Activated CD4-positive, CD25-positive, alpha-beta regulatory T cell treated with anti-CD3 and anti-CD28 coated beads, Interleukin-2, amount 50 U/mL, for 24 hours (primary cell): ENCODE data around the gene LOXL4.

Experiments used
- ATAC-seq, 2 donors: fragments of 150-1000 bp; cut with Tn5 transposase; one replicate each; pipeline ENCODE4 v1.10.0; 2021; ENCODE audit warnings: mild to moderate bottlenecking in 1 of 2, moderate library complexity in 1 of 2

The LOXL4 gene

GRCh38 chr10:98294270-98294627, 26.3 kb upstream of the LOXL4 start:
- ATAC-seq, result no peak

DNA sequence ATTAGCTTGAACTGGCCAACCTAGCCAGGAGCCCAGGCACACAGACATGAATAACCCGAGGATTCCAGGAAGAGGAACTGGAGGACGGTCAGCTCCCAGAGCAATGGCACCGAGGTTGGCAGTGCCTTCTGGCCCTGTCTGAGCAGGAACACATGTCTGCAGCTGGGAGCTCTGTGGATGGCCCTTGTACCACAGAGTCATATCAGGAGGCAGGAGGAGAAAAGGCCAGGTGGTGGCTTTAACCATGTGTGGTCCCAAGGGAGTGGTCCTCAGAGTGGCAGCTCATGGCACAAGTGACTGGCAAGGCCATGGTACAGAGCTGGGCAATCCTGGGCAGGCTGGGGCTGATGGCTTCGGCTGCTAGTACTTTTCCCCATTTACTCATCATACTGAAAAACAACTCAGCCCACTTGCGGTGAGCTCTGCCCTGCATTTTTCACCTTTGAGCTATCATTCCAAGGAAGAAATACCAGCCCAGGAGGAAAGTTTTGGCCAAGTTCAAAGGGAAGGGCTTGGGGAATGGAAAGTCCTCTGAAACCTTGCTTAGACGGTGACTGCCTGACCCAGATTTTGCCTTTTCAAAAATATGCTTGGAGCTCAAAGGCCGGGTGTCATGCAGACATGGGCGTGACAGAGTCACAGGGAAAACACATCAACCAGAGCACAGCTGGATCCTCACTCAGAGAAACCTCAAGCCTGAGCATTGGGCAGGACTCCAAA, 25.7 kb upstream of the LOXL4 start:
- ATAC-seq, result no peak

DNA sequence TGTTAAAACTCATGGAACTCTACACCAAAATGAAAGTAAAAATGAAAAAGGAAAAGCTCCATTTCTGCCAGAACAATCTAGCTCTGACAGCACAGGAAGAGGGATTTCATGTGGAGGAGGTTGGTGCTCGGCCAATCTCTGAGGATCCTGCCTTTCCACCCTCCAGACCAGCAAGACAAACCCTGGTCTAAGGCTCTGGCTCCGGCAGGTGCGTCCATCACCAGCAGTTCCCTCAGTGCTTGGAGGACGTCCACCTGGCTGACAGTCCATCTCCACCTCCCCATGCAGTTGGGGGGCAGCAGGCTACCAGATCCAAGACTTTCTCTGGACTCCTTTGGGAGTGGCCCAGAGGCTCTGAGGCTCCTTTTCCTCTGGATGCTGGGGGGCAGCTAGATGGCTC, 25.0 kb upstream of the LOXL4 start:
- no peak for ATAC-seq

GRCh38 chr10:98289802-98290209, 21.8 kb upstream of the LOXL4 start:
- no peak for ATAC-seq

- ATAC-seq, result no peak
Observed at GRCh38 chr10:98287321-98287720, 19.3 kb upstream of the LOXL4 start.

GRCh38 chr10:98286419-98286818, 18.4 kb upstream of the LOXL4 start:
- ATAC-seq, result no peak

GRCh38 chr10:98285416-98285815, 17.4 kb upstream of the LOXL4 start:
- ATAC-seq, result no peak

GRCh38 chr10:98276311-98276710, 8.3 kb upstream of the LOXL4 start:
- ATAC-seq, result no peak

DNA sequence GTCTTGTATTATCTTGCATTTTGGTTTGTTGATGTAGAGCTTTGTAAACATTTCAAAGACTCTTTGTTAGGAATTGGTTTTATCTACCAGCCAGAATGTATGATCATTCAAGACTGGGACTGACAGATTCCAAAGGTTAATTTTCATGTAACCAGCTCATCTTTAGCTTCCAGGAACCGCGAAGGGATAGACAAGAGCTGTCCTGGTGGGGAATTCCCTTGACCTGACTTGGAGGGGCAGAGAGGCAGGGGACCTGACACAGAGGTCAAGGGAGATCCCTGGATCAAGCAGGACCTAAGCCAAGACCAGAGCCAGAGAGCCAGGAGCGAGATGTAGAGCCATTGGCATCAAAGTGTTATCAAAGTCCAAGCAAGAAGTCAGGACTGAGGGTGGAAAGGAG, 6.6 kb upstream of the LOXL4 start:
- no peak for ATAC-seq

DNA sequence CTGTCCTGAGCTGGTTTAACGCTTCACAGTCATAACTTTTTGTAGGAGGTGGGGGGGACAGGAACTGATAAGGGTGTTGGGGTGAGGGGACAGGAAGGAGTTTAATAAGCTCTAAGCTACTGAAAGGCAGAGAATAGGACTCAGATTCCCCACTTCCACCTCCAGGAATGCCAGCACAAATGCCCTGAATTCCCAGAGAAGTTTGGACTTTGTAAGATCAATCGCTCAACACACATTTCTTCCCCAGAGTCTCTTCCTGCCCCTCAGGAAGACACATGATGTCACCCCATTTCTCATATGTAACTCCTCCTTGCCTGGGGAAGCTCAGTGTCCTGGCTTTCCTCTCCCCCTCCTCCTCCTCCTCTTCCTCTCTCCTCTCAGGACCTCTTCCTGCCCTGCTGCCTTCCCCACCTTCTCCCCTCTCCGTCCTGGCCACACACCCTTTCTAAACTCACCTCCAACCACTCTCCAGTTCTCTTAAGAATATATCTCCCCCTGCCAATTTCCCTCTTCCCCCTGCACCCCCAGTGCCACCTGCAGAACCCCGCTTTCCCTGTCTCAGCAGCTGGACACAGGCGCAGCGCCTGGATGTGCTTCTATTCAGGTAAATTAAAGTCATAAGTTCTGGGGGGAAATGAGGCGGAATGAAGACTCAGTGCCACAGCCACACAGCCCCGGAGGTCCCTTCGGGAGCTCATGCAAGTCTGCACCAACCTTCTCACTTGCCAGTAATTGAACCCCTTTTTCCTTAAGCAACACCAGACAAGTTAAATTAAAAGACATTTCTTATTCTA, 5.3 kb upstream of the LOXL4 start:
- no peak for ATAC-seq

DNA sequence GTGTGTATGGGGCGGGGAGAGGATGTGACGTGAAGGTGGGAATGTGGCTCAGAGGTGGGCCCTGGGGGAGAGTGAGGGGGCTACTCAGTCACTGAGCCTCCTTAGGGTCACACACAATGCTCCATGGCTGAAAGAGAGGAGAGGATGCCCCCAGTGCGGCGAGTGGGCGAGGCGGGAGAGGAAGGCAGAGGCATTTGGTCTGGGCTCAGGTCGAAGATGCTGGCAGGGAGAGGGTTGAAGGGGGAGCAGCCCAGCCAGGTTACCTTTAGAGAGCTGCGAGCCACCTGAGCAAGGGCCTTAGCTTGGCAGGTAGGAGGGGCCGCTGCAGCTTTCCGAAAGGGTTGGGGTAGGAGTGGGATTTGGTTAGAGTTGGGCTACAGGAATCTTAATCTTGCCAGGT, 4.7 kb upstream of the LOXL4 start:
- no peak for ATAC-seq

GRCh38 chr10:98272245-98272644, 4.3 kb upstream of the LOXL4 start:
- ATAC-seq, result no peak

GRCh38 chr10:98270786-98271185, 2.8 kb upstream of the LOXL4 start:
- ATAC-seq, result no peak

GRCh38 chr10:98270073-98270740, 2.2 kb upstream of the LOXL4 start:
- no peak for ATAC-seq

DNA sequence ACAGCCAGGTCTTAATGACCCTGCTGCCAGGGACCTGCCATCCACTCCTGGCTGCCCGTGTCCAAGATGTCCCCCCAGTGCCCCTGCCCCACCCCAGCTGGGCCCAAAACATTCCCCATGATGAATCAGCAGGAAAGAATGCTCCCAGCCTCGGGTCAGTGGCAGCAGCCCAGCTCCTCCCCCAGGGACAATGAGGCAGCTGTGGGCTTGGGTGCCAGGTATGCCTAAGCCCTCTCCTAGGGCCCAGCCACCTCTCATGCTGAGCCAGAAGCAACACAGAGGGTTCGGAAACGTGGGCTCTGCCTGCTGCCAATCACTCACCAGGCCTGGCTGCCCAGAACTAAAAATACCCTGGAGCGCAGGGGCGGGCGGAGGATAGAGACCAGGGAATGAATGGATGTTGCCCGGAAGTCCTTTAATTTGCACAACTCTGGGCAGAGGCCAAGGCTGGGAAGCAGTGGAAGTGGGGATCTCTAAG, 1.5 kb upstream of the LOXL4 start:
- ATAC-seq, result no peak

GRCh38 chr10:98268694-98269431, 869 bp upstream of the LOXL4 start:
- ATAC-seq, result no peak

DNA sequence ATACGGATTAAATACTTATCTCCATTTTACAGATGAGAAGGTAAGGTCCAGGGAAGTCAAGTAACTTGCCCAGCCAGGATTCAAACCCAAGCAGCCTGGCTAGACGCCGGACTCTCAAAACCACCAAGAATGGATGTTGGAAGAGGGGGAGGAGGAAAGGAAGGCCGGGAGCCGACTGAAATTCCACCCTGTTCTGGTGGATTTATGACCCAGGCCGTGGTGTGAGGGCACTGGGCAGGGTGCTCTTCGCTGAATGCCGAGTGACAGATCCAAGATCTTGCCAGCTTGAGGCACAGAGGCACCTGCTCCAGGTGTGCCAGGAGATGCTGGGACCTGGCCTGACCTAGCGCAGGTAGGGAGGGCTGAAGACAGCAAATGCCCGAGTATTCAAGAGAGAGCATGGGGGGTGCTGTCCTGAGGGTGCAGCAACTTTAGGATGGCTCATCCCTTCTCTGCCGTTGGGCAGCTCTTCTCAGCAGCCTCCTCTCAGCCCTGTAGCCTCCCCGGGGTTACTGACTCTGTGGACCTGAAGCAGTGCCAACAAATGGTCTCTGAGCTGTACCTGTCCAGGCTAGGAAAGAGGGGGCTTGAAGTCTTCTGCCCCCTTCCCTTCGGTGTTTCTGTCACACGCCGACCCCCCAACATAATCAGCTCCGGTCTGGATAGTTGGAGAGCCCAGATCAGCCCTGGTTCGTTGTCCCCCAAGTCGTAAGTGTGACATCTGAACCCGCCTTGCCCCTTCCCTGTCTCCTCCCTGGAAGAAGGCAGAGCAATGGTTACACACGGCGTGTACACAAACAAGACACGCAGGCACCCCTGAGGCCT, 713 bp downstream of the LOXL4 start:
- ATAC-seq, result no peak

- no peak for ATAC-seq
Observed at GRCh38 chr10:98266647-98267046, 1.3 kb downstream of the LOXL4 start.

DNA sequence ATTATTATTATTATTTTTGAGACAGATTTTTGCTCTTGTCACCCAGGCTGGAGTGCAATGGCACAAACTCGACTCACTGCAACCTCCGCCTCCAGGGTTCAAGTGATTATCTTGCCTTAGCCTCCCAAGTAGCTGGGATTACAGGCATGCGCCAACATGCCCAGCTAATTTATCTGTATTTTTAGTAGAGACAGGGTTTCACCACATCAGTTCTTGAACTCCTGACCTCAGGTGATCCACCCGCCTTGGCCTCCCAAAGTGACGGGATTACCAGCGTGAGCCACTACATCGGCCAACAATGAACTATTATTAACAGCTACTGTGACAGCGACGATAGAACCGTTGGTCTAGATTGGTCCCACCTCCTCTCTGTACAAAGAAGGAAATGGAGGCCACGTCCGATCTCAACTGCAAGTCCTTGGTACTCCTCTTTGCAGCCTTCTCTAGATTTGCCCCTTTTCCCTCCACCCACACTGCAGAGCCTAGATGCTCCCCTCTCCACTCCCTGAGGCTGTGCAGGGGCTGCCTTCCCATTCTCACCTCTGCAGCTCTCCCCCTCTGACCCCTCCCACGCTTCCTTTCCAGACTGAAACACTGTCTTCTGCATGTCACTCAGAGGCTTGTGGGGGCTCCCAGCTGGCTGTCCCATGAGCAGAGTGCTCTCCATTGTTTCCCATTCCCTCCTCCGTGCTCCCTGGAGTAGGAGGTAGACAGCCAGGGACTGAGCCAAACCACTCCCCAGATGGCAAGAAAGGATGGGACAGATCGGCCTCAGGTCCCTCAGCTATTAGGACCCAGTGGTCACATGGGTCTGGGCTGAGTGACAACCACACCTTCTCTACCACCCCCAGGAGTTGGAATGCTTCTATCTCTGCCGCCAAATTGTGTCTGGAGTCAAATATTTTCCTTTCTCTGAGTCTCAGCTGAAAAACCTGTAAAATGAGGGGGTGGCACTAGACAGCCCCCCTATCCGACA, 2.3 kb downstream of the LOXL4 start:
- no peak for ATAC-seq

GRCh38 chr10:98264378-98265065, 3.5 kb downstream of the LOXL4 start:
- ATAC-seq, result no peak
